ENCODE results near the gene ZNF827.

The ZNF827 gene

DNA sequence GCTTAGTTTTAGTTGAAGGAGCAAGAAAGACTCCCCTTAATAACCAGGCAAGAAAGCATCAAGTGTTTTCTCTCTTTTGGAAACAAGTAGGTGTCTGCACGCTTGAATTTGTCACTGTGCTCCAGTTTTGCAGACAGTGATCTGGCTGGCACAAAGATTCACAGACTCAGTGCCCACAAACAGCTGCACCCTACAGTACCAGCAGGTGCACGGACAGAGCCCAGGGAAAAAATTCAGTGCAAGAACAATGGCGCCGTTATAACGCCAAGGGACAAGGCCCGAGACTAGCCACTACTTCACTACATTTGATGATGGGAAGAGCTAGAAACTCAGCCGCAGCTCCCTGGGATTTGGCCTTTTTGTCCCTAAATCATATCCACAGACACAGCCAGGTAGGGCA is 56.0 kb downstream of the ZNF827 start:
- H3K27me3 Mint-ChIP-seq (ENCODE audit: low read depth, poor library complexity), result no peaks in the 10 kb centered on the region
- TF ChIP-seq, protein P1, sequence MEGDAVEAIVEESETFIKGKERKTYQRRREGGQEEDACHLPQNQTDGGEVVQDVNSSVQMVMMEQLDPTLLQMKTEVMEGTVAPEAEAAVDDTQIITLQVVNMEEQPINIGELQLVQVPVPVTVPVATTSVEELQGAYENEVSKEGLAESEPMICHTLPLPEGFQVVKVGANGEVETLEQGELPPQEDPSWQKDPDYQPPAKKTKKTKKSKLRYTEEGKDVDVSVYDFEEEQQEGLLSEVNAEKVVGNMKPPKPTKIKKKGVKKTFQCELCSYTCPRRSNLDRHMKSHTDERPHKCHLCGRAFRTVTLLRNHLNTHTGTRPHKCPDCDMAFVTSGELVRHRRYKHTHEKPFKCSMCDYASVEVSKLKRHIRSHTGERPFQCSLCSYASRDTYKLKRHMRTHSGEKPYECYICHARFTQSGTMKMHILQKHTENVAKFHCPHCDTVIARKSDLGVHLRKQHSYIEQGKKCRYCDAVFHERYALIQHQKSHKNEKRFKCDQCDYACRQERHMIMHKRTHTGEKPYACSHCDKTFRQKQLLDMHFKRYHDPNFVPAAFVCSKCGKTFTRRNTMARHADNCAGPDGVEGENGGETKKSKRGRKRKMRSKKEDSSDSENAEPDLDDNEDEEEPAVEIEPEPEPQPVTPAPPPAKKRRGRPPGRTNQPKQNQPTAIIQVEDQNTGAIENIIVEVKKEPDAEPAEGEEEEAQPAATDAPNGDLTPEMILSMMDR (IDR thresholded peaks at IDR 0.05), result no peak
- H3K36me3 Mint-ChIP-seq (ENCODE audit: low read depth), result peaks cover 78% of the 10 kb centered on the region
- no peaks in the 10 kb centered on the region for H3K9me3 Mint-ChIP-seq
- H3K4me1 Mint-ChIP-seq, result peaks cover 67% of the 10 kb centered on the region
- peak overlapping the region; percentile 68 for H3K27ac Mint-ChIP-seq
- no peak overlapping the region for H3K4me3 Mint-ChIP-seq
- DNase-seq, result no peak

DNA sequence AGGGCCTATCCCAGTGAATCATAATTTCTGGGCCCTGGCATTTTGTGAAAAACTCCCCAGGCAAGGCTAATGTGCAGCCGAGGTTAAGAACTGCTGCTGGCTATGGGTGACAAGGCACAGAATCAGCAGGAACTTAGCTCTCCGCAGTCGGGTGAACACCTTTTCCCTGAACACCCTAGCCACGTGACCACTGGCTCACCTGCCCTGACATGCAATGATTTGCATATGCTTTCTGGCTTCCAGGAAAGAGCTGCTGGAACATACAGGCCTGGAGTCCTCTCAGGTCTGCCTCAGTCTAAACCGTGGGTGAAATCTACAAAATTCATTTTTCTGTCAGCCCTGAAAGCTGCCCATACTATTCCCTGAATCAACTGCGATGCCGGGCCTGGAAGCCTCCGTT is 56.6 kb downstream of the ZNF827 start:
- no peaks in the 10 kb centered on the region for H3K9me3 Mint-ChIP-seq
- peak overlapping the region; percentile 68 for H3K27ac Mint-ChIP-seq
- DNase-seq, result peak; percentile 20
- TF ChIP-seq, protein P1 (IDR thresholded peaks at IDR 0.05), result no peak
- H3K4me3 Mint-ChIP-seq, result no peak overlapping the region
- peaks cover 61% of the 10 kb centered on the region for H3K4me1 Mint-ChIP-seq
- H3K27me3 Mint-ChIP-seq (ENCODE audit: low read depth, poor library complexity), result no peaks in the 10 kb centered on the region
- peaks cover 82% of the 10 kb centered on the region for H3K36me3 Mint-ChIP-seq (ENCODE audit: low read depth)

DNA sequence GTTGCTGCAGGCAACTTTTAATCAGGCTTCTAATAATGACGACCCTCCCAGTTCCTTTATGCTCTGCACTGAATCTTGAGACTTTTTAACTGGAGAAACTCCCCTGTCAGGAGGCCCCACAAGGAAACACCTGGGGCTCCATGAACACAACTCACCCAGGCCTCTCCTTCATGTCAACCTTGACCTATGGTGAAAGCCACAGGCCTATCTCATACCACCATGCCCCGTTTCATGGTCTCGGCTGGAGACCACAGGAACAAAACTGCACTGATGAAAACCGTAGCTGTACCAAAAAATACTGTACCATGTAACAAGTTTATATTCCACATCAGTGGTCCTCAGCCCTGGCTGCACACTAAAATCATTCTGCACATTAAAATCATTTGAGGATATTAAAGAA is 57.0 kb downstream of the ZNF827 start:
- no peaks in the 10 kb centered on the region for H3K27me3 Mint-ChIP-seq (ENCODE audit: low read depth, poor library complexity)
- H3K4me3 Mint-ChIP-seq, result no peak overlapping the region
- H3K27ac Mint-ChIP-seq, result peak overlapping the region; percentile 70
- no peak for DNase-seq
- H3K36me3 Mint-ChIP-seq (ENCODE audit: low read depth), result peaks cover 82% of the 10 kb centered on the region
- H3K4me1 Mint-ChIP-seq, result peaks cover 58% of the 10 kb centered on the region
- TF ChIP-seq, protein P1 (IDR thresholded peaks at IDR 0.05), result no peak
- no peaks in the 10 kb centered on the region for H3K9me3 Mint-ChIP-seq

DNA sequence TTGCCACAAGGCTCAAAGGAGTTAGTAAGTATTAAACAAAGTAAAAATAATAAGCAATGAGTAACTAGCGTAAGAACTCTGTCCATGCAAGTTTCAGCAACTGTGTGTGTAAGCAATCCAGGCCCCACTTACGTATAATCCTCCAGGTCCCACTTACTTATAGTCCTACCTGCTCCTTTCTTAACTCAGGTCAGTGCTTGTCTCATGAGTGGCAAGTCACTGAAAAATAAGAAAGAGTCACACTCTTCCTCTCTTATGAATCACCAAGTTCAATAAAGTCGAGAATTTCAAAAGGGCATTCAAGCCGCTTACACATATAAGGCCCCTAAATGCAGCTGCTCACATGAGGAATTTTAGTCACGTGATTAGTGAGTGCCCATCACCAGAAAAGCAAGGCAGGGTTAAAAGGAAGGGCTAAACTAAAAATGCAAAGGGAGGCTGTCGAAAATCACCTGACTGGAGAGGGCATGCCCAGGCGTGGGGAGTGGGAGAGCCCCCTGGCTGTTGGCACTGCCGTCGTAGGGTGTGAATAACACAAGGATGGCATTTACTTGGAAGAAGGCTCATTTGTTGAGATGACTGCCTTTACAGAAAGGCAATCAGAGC is 58.2 kb downstream of the ZNF827 start:
- Mint-ChIP-seq H3K4me1 (peaks cover 47% of the 10 kb centered on the region), H3K4me3 (no peak overlapping the region), H3K36me3 (ENCODE audit: low read depth) (peaks cover 78% of the 10 kb centered on the region), H3K9me3 (no peaks in the 10 kb centered on the region), H3K27ac (peak overlapping the region; percentile 88), H3K27me3 (ENCODE audit: low read depth, poor library complexity) (no peaks in the 10 kb centered on the region)
- no peak for DNase-seq
- TF ChIP-seq, protein P1 (IDR thresholded peaks at IDR 0.05), result no peak

DNA sequence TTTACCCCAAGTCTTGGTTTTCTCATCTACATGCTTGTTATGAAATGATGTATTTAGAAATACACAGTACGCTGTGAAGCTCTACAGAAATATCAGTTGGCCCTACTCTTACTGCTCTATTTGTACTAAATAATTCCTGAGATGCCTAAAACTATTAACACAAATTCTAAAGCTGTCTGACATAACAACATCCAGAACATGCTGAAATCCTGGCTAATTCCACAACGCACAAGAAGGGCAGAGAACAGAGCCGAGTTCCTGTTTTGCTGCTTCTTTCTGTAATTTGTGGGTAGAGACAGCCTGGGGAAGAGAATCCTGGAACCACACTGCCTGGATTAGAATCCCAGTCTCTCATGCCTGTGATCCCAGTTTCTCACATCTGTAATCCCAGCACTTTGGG is 59.0 kb downstream of the ZNF827 start:
- H3K4me1 Mint-ChIP-seq, result peaks cover 43% of the 10 kb centered on the region
- DNase-seq, result no peak
- H3K9me3 Mint-ChIP-seq, result no peaks in the 10 kb centered on the region
- H3K36me3 Mint-ChIP-seq (ENCODE audit: low read depth), result peaks cover 78% of the 10 kb centered on the region
- TF ChIP-seq, protein P1 (IDR thresholded peaks at IDR 0.05), result no peak
- peak overlapping the region; percentile 64 for H3K27ac Mint-ChIP-seq
- H3K4me3 Mint-ChIP-seq, result no peak overlapping the region
- no peaks in the 10 kb centered on the region for H3K27me3 Mint-ChIP-seq (ENCODE audit: low read depth, poor library complexity)
